Astrocyte (in vitro differentiated cells and primary cell): Measurements from ENCODE around the gene PIAS1.

ENCODE experiments used
- EZH2 ChIP-seq: IDR thresholded peaks from 2 replicates; pipeline ENCODE4 v1.6.1; 2012; ENCODE audit warnings: mild to moderate bottlenecking, low read length, inconsistent platforms; ENCODE audit not compliant: insufficient read depth
- TF ChIP-seq, protein P1 (sequence below): IDR thresholded peaks from 2 replicates; pipeline ENCODE4 v1.5.1; 2011; ENCODE audit warnings: low read depth, mild to moderate bottlenecking, inconsistent platforms, low read length, moderate library complexity; ENCODE audit not compliant: insufficient read depth

DNA sequence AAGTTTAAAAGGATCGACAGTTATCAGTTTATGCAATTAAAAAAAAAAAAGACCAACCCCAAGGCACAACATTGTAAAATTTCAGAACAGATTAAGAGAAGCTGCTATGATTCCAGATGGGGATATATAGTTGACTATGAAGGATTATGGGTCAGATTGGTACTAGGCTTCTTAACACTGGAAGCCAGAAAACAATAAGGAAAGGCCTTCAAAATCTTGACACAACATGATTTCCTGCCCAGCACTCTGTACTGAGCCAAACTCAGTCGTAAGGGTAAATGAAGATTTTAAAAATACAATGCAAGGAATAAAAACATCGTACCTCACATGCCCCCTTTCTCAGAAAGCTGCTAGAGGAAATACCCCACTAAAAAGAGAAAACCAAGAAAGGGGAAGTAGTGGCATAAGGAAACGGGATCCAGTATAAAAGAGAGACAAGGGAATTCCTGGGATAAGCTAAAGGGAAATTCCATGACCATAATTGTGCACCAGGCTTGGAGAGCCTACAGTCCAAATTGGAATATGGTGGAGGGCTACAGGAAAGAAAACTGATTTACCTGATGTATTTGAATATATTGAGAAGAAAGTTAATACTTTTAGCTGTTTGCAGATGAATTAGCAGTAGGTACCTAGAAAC is 27.9 kb downstream of the PIAS1 start:
- no peak for TF ChIP-seq EZH2
- TF ChIP-seq, protein P1, sequence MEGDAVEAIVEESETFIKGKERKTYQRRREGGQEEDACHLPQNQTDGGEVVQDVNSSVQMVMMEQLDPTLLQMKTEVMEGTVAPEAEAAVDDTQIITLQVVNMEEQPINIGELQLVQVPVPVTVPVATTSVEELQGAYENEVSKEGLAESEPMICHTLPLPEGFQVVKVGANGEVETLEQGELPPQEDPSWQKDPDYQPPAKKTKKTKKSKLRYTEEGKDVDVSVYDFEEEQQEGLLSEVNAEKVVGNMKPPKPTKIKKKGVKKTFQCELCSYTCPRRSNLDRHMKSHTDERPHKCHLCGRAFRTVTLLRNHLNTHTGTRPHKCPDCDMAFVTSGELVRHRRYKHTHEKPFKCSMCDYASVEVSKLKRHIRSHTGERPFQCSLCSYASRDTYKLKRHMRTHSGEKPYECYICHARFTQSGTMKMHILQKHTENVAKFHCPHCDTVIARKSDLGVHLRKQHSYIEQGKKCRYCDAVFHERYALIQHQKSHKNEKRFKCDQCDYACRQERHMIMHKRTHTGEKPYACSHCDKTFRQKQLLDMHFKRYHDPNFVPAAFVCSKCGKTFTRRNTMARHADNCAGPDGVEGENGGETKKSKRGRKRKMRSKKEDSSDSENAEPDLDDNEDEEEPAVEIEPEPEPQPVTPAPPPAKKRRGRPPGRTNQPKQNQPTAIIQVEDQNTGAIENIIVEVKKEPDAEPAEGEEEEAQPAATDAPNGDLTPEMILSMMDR: no peak
